ENCODE results near the gene SARS2.
"Not testable (repeated sequence)": the region's sequence is repeated elsewhere in the genome, so short reads cannot be mapped to it uniquely, and the experiment has no call there.

The SARS2 gene

GRCh38 chr19:38875656-38876395, 54.7 kb downstream of the SARS2 start:
- Histone ChIP-seq H3K9ac (ENCODE audit: low read length) (no peak overlapping the region), H4K20me1 (ENCODE audit: insufficient read depth, low read length) (no peaks in the 10 kb centered on the region), H3K9me3 (ENCODE audit: low read length) (no peaks in the 10 kb centered on the region), H2AFZ (ENCODE audit: low read length) (no peak overlapping the region), H3F3A (ENCODE audit: insufficient read depth, low read length) (peaks cover 6% of the 10 kb centered on the region), H3K27ac (ENCODE audit: low read depth, low read length, poor library complexity, severe bottlenecking) (no peak overlapping the region), H3K79me2 (ENCODE audit: insufficient read depth, low read length) (no peaks in the 10 kb centered on the region), H3K4me1 (ENCODE audit: insufficient read depth, low read length, severe bottlenecking) (peaks cover 30% of the 10 kb centered on the region), H3K4me3 (ENCODE audit: low read depth, low read length, poor library complexity, severe bottlenecking) (no peak overlapping the region), H3K27me3 (ENCODE audit: insufficient read depth, low read length) (no peaks in the 10 kb centered on the region), H3K9me2 (ENCODE audit: low read depth, low read length) (no peaks in the 10 kb centered on the region), H3K4me2 (ENCODE audit: low read length) (no peak overlapping the region), H3K36me3 (ENCODE audit: insufficient read depth, low read length) (no peaks in the 10 kb centered on the region)
- TF ChIP-seq EZH2 (IDR thresholded peaks at IDR 0.05; ENCODE audit: borderline replicate concordance, low read length), result no peak
- TF ChIP-seq, protein P1, sequence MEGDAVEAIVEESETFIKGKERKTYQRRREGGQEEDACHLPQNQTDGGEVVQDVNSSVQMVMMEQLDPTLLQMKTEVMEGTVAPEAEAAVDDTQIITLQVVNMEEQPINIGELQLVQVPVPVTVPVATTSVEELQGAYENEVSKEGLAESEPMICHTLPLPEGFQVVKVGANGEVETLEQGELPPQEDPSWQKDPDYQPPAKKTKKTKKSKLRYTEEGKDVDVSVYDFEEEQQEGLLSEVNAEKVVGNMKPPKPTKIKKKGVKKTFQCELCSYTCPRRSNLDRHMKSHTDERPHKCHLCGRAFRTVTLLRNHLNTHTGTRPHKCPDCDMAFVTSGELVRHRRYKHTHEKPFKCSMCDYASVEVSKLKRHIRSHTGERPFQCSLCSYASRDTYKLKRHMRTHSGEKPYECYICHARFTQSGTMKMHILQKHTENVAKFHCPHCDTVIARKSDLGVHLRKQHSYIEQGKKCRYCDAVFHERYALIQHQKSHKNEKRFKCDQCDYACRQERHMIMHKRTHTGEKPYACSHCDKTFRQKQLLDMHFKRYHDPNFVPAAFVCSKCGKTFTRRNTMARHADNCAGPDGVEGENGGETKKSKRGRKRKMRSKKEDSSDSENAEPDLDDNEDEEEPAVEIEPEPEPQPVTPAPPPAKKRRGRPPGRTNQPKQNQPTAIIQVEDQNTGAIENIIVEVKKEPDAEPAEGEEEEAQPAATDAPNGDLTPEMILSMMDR (IDR thresholded peaks at IDR 0.05; ENCODE audit: low read length), result no peak

GRCh38 chr19:38873400-38873799, 57.2 kb downstream of the SARS2 start:
- H2AFZ ChIP-seq (ENCODE audit: low read length); H3K27me3 ChIP-seq (ENCODE audit: insufficient read depth, low read length); H3F3A ChIP-seq (ENCODE audit: insufficient read depth, low read length); H3K79me2 ChIP-seq (ENCODE audit: insufficient read depth, low read length); H3K4me3 ChIP-seq (ENCODE audit: low read depth, low read length, poor library complexity, severe bottlenecking); H4K20me1 ChIP-seq (ENCODE audit: insufficient read depth, low read length); H3K9me3 ChIP-seq (ENCODE audit: low read length); H3K4me2 ChIP-seq (ENCODE audit: low read length); H3K9me2 ChIP-seq (ENCODE audit: low read depth, low read length); H3K9ac ChIP-seq (ENCODE audit: low read length); H3K36me3 ChIP-seq (ENCODE audit: insufficient read depth, low read length): not testable (repeated sequence)
- Histone ChIP-seq H3K27ac (ENCODE audit: low read depth, low read length, poor library complexity, severe bottlenecking) (peak overlapping the region; percentile 55), H3K4me1 (ENCODE audit: insufficient read depth, low read length, severe bottlenecking) (peaks cover 42% of the 10 kb centered on the region)

DNA sequence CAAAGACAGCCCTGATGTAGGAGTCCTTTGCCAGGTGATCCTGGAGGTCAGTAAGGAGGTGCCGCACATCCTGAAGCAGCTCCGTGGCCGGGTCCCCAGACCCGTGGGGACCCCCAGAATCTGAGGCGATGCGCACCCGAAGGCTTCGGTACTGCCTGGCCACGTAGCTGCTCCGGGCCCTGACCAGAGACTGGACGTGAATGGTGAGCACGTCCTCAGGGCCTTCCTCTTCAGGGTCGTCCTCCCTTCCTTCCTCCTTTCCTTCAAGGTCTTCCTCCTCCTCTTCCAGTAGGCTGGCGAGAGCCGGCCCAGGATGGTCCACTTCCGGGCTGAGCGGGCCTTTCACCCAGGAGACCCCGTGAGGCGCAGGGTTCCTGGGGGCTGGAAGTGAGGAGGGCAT, 60.0 kb downstream of the SARS2 start:
- Histone ChIP-seq H3K36me3 (ENCODE audit: insufficient read depth, low read length) (0 out of 2 replicates have a peak, but pooled peaks cover 6% of the 10 kb centered on the region), H3K27ac (ENCODE audit: low read depth, low read length, poor library complexity, severe bottlenecking) (peak overlapping the region; percentile 72), H3K9ac (ENCODE audit: low read length) (peak overlapping the region; percentile 77), H3K4me1 (ENCODE audit: insufficient read depth, low read length, severe bottlenecking) (peaks cover 45% of the 10 kb centered on the region), H3K79me2 (ENCODE audit: insufficient read depth, low read length) (no peaks in the 10 kb centered on the region), H2AFZ (ENCODE audit: low read length) (no peak overlapping the region), H3F3A (ENCODE audit: insufficient read depth, low read length) (peaks cover 6% of the 10 kb centered on the region; the same call in 1 of the 2 replicates), H3K27me3 (ENCODE audit: insufficient read depth, low read length) (no peaks in the 10 kb centered on the region), H3K9me3 (ENCODE audit: low read length) (no peaks in the 10 kb centered on the region), H3K9me2 (ENCODE audit: low read depth, low read length) (no peaks in the 10 kb centered on the region), H3K4me3 (ENCODE audit: low read depth, low read length, poor library complexity, severe bottlenecking) (peak overlapping the region; percentile 64), H3K4me2 (ENCODE audit: low read length) (peak overlapping the region; percentile 92), H4K20me1 (ENCODE audit: insufficient read depth, low read length) (no peaks in the 10 kb centered on the region)
- no peak for TF ChIP-seq EZH2 (IDR thresholded peaks at IDR 0.05; ENCODE audit: borderline replicate concordance, low read length)
- TF ChIP-seq, protein P1 (IDR thresholded peaks at IDR 0.05; ENCODE audit: low read length), result no peak

Data from OCI-LY1 (cell line).